Prostate gland (tissue), 2 donors: ENCODE measurements around the gene RRP1. TPM values are rescaled to one million over a fixed set of nuclear protein-coding genes. Genes with fewer than 3 reads are reported as not detected.

Experiments
- DNase-seq: peaks from one replicate; pipeline ENCODE4 v3.0.0-alpha.2; 2019; ENCODE audit warnings: low spot score
- H3K27ac ChIP-seq, 2 donors: fragments of 200-600 bp; sonication (generic); 2 replicates each; pipeline ENCODE4 v1.5.1; 2017 to 2019
- H3K27me3 ChIP-seq: fragments of 200-600 bp; sonication (generic); replicated peaks from 2 replicates; pipeline ENCODE4 v1.5.1; 2019; ENCODE audit not compliant: insufficient read depth
- H3K36me3 ChIP-seq, 2 donors: fragments of 200-600 bp; sonication (generic); 1 replicate in 1 of 2; 2 replicates in 1 of 2; pipeline versions ENCODE4 v1.5.1 to v1.8.1; 2017 to 2019
- H3K4me1 ChIP-seq: fragments of 200-600 bp; sonication (generic); replicated peaks from 2 replicates; pipeline ENCODE4 v1.5.1; 2019
- H3K4me3 ChIP-seq, 2 donors: fragments of 200-600 bp; sonication (generic); 2 replicates each; pipeline ENCODE4 v1.5.1; 2017 to 2019
- H3K9me3 ChIP-seq: fragments of 200-600 bp; sonication (generic); 2 replicates; pipeline ENCODE4 v1.5.1; 2017
- POLR2A ChIP-seq: fragments of 450-650 bp; IDR thresholded peaks from one replicate; pipeline ENCODE4 v1.6.1; 2016; ENCODE audit warnings: antibody characterized with exemption, mild to moderate bottlenecking
- POLR2AphosphoS5 ChIP-seq: sonication (generic); formaldehyde crosslinking; IDR thresholded peaks from one replicate; pipeline ENCODE4 v1.6.1; 2017; ENCODE audit warnings: antibody characterized with exemption
- WGBS: methylation state at CpG from one replicate; pipeline ENCODE4 v1.1.5; 2018; 5-methylcytosine and 5-hydroxymethylcytosine counted together
- intact Hi-C: fragments of 100-400 bp; cut with DNase I; formaldehyde crosslinking; loops from one replicate; pipeline ENCODE4 v1.14.2; 2022
- small RNA-seq, 2 donors: library from RNA; depleted of rRNA; stranded (forward); fragments of <200 nt; gene quantifications; one replicate each; pipeline ENCODE3, GENCODE V24; 2016
- total RNA-seq, 2 donors: library from RNA; depleted of rRNA; stranded (reverse); fragments of >200 nt; gene quantifications; one replicate each; pipeline ENCODE4 v1.1.0, GENCODE V29; 2016
- TF ChIP-seq, protein P1 (sequence below), 4 experiments: fragments of 200-600 bp in 2 of 4; fragments of 450-650 bp in 2 of 4; sonication (generic) in 2 of 4; IDR thresholded peaks; 1 replicate in 3 of 4; 2 replicates in 1 of 4; pipeline ENCODE4 v1.5.1; 2016 to 2019; ENCODE audit warnings: antibody characterized with exemption in 4 of 4, mild to moderate bottlenecking in 2 of 4, moderate library complexity in 2 of 4

The RRP1 gene
- total RNA-seq, 2 donors from 2014 or later: 29.4 to 37.5 TPM

DNA sequence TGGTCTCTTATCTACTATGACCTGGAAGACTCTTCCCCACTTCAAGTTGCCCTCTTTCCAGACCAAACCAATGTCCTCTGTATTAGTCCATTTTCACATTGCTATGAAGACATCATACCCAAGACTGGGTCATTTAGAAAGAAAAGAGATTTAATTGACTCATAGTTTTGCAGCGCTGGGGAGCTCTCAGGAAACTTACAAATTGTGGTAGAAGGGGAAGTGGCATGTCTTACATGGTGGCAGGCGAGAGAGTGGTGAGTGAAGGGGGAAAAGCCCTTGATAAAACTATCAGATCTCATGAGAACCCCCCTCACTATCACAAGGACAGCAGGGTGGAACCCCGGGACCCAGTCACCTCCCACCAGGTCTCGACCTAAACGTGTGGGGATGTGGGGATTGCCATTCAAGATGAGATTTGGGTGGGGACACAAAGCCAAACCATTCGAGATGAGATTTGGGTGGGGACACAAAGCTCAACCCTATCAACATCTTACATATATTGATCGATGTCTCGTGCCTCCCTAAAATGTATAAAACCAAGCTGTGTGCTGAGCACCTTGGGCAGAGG lies 61.4 kb downstream of the RRP1 start:
- H3K36me3 ChIP-seq: no peaks in the 10 kb centered on the region
- H3K4me1 ChIP-seq: no peaks in the 10 kb centered on the region
- DNase-seq: no peak
- TF ChIP-seq POLR2AphosphoS5 (no peak), POLR2A (no peak)
- TF ChIP-seq, protein P1, sequence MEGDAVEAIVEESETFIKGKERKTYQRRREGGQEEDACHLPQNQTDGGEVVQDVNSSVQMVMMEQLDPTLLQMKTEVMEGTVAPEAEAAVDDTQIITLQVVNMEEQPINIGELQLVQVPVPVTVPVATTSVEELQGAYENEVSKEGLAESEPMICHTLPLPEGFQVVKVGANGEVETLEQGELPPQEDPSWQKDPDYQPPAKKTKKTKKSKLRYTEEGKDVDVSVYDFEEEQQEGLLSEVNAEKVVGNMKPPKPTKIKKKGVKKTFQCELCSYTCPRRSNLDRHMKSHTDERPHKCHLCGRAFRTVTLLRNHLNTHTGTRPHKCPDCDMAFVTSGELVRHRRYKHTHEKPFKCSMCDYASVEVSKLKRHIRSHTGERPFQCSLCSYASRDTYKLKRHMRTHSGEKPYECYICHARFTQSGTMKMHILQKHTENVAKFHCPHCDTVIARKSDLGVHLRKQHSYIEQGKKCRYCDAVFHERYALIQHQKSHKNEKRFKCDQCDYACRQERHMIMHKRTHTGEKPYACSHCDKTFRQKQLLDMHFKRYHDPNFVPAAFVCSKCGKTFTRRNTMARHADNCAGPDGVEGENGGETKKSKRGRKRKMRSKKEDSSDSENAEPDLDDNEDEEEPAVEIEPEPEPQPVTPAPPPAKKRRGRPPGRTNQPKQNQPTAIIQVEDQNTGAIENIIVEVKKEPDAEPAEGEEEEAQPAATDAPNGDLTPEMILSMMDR (IDR thresholded peaks at IDR 0.05): no peak
- WGBS: 86% methylated on average over 8 of the region's 8 CpGs
- H3K9me3 ChIP-seq: no peaks in the 10 kb centered on the region
- H3K27me3 ChIP-seq: no peaks in the 10 kb centered on the region
- intact Hi-C loops: no loop called here
- no peak overlapping the region for H3K27ac ChIP-seq
- no peak overlapping the region for H3K4me3 ChIP-seq

DNA sequence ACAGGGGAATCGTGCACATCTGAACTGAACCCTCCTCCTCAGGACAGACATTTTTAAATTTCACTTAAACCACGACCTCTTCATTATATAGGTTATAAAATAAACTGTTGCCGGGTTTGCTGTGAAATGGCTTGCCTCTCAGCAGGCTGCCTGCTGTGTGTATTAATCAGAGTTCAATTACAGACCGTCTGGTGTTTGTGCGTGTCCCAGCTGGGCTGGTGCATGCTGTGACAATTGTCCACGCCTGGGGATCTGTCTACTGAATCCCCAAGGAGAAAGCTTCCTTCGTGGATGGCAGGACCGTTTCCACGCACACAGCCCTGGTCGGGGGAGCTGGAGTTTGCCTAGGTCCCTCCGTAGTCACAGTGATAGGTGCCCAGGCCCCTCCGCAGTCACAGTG lies 62.2 kb downstream of the RRP1 start:
- DNase-seq: no peak
- H3K9me3 ChIP-seq: no peaks in the 10 kb centered on the region
- intact Hi-C loops: no loop called here

DNA sequence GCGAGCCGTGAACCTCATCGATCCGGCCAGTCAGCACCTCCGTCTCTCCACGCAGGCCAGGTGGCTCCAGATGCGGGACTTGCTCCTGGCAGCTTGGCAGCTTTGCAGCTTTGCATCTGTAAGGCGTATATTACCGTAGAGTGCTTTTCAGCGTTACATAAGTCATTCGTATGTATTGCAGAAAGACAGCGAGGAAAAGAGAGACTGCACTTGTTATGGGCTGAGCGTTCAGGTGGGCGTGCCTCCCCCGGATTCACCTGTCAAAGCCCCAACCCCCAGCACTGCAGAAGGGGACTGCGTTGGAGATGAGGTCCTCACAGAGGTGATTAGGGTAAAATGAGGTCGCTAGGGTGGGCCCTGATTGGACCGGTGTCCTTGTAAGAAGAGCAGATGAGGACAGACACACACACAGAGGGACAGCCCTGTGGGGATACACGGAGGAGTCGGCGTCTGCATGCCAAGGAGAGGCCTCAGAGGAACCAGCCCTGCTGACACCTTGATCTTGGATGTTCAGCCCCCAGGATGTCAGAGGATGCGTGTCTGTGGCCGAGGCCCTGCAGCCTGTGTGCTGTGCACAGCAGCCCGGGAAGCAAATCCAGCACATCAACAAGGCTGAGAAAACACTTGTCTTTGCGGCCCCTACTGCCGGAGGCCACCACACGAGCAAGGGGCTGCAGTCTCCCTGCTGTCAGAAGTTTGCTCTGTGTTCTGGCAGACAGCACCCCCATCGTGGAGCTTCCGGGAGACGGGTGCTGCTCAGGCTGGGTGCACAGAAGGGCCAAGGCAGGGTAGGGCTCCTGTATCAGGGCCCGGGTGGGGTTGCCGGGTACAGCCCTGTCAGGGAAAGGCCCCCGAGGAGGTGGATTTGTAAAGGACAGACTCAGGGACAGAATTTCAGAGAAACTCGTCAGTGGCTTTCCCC lies 64.7 kb downstream of the RRP1 start:
- Histone ChIP-seq H3K27ac (no peak overlapping the region), H3K36me3 (no peaks in the 10 kb centered on the region), H3K9me3 (no peaks in the 10 kb centered on the region), H3K27me3 (no peaks in the 10 kb centered on the region), H3K4me3 (no peak overlapping the region), H3K4me1 (no peaks in the 10 kb centered on the region)
- intact Hi-C loops: no loop called here
- DNase-seq: no peak
- 88% methylated on average over 32 of the region's 34 CpGs for WGBS
- TF ChIP-seq POLR2A: no peak
- TF ChIP-seq, protein P1 (IDR thresholded peaks at IDR 0.05): no peak
- no peak for TF ChIP-seq POLR2AphosphoS5

More for the DNA sequence above, 62.2 kb downstream of the RRP1 start:
- H3K4me1 ChIP-seq: no peaks in the 10 kb centered on the region
- H3K27ac ChIP-seq: no peak overlapping the region
- WGBS: 57% methylated on average over 11 of the region's 12 CpGs
- H3K4me3 ChIP-seq: no peak overlapping the region
- no peaks in the 10 kb centered on the region for H3K36me3 ChIP-seq
- H3K27me3 ChIP-seq: no peaks in the 10 kb centered on the region
- TF ChIP-seq POLR2A: no peak
- no peak for TF ChIP-seq POLR2AphosphoS5
- TF ChIP-seq, protein P1 (IDR thresholded peaks at IDR 0.05): no peak

Small RNA genes within 50 kb of the gene (small RNA-seq; reads per million reads assigned to genes)
- 0 reads per million in 2 donors for gene AP001052.1

Other genes with a start within 250 kb of the RRP1 start
- gene HSF2BP, start 130.1 kb upstream of the RRP1 start, total RNA-seq: 1 to 10 TPM; 3.2 to 7.0 TPM
- gene RRP1B, start 130.0 kb upstream of the RRP1 start, total RNA-seq: 10 to 100 TPM; 22.7 to 38.3 TPM
- gene PDXK, start 70.4 kb upstream of the RRP1 start, total RNA-seq: 100 to 1,000 TPM in 1 of 2 donors, 10 to 100 TPM in 1; 61.4 to 161 TPM
- 10 to 100 TPM; 13.3 to 34.7 TPM for gene CSTB, start 13.3 kb upstream of the RRP1 start, total RNA-seq
- gene AGPAT3, start 75.6 kb downstream of the RRP1 start, total RNA-seq: 10 to 100 TPM; 31.3 to 53.5 TPM
- gene TRAPPC10, start 222.7 kb downstream of the RRP1 start, total RNA-seq: 10 to 100 TPM; 14.4 to 38.9 TPM